Right lobe of liver (tissue), 4 donors: ENCODE results near the gene ECD.
"Not testable (repeated sequence)": the region's sequence is repeated elsewhere in the genome, so short reads cannot be mapped to it uniquely, and the experiment has no call there.

Source experiments
- CTCF ChIP-seq, 4 donors: fragments of 200-600 bp in 3 of 4; fragments of 450-650 bp in 1 of 4; IDR thresholded peaks; one replicate each; pipeline versions ENCODE4 v1.5.1 to v1.8.0; 2016 to 2022; ENCODE audit warnings: antibody characterized with exemption in 4 of 4, mild to moderate bottlenecking in 2 of 4
- POLR2A ChIP-seq: fragments of 450-650 bp; IDR thresholded peaks from one replicate; pipeline ENCODE4 v1.6.1; 2017; ENCODE audit warnings: antibody characterized with exemption, mild to moderate bottlenecking
- donor health status: DM: no; HTN: no; CAD: no.
- donor health status: DM: no; HTN: no; CAD: no.
- donor health status: DM: no; HTN: yes; CAD: no.

DNA sequence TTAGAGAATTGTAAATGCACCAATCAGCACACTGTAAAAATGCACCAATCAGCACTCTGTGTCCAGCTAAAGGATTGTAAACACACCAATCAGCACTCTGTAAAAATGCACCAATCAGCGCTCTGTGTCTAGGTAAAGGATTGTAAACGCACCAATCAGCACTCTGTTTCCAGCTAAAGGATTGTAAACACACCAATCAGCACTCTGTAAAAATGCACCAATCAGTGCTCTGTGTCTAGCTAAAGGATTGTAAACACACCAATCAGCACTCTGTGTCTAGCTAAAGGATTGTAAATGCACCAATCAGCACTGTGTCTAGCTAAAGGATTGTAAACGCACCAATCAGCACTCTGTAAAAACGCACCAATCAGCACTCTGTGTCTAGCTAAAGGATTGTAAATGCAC lies 58.6 kb downstream of the ECD start:
- not testable (repeated sequence) for TF ChIP-seq CTCF (IDR thresholded peaks at IDR 0.05); POLR2A
